GM21717 (cell line): Measurements from ENCODE around the gene ALDH3A1.
"Not testable (repeated sequence)": the region's sequence is repeated elsewhere in the genome, so short reads cannot be mapped to it uniquely, and the experiment has no call there.

Experiments used
- ATAC-seq: cut with Tn5 transposase; IDR thresholded peaks from one replicate; pipeline ENCODE4 v1.9.1; 2021; ENCODE audit warnings: mild to moderate bottlenecking, moderate library complexity; ENCODE audit not compliant: unreplicated experiment

ALDH3A1 gene

GRCh38 chr17:19747829-19748806 lies at the start of gene ALDH3A1:
ALDH3A1 (minus strand) TSS chr17:19748298; CDS start chr17:19745129, 3,169 bp downstream.
- no peak for ATAC-seq

DNA sequence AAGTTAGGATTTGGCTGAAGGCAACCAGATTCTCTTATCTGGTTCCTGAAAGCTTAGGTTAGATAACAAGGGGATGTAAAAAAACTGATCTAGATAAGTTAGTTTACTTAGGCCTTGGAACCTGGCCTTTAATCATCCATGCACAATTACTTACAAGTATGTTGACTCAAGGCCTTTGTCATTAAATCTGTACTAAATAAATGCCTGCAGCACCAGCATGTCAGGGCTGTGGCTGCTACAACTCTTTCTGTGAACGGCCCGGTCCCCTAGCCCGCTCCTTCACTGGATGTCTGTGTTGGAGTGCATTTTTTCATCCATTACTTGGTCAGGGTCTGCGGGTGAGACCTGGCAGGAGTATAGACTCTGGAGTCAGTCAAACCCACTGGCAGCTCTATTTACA lies 48.4 kb upstream of the ALDH3A1 start:
- ATAC-seq, result no peak

DNA sequence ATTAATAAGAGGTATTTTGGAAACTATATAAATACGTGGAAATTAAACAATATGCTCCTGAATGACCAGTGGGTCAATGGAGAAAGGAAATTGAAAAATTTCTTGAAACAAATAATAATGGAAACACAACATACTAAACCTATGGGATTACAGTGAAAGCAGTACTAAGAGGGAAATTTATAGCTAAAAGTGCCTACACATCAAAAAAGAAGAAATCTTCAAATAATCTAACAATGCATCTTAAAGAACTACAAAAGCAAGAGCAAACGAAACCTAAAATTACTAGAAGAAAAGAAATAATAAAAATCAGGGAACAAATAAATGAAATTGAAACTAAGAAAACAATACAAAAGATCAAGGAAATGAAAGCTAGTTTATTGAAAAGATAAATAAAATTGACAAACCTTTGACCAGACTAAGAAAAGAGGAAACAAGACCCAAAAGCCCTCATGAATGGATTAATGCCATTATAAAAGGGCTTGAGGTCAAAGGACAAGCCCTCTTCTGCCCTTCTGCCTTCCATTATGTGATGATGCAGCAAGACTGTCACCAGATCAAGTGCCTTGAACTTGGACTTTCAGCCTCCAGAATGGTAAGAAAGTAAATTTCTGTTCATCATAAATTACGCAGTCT lies 43.9 kb upstream of the ALDH3A1 start:
- no peak for ATAC-seq

- ATAC-seq, result no peak
Measured at GRCh38 chr17:19787733-19788357, 39.7 kb upstream of the ALDH3A1 start.

- no peak for ATAC-seq
Measured at GRCh38 chr17:19785854-19786253, 37.8 kb upstream of the ALDH3A1 start.

- ATAC-seq, result no peak
Measured at GRCh38 chr17:19781488-19782458, 33.7 kb upstream of the ALDH3A1 start.

DNA sequence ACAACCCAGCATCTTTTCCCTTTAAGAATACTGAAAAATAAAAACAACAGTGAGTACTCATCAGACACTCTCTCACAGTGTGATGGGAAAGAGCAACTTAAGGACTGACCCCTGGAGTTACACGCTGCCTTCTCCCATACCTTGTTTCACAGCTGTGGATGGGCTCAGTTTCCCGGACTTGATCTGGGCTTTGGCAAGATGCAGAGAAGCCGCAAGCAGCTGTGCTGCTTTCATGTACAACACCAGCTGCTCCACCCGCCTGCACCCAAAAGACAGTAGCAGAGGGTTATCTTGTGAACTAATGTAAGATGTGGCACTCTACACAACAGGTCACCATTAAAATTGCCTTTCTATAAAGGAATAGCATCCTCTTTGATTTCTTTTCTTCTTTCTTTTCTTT lies 32.7 kb upstream of the ALDH3A1 start:
- ATAC-seq, result no peak

GRCh38 chr17:19773534-19773933 lies 25.4 kb upstream of the ALDH3A1 start:
- ATAC-seq, result no peak

GRCh38 chr17:19771971-19772630 lies 24.0 kb upstream of the ALDH3A1 start:
- ATAC-seq, result no peak

DNA sequence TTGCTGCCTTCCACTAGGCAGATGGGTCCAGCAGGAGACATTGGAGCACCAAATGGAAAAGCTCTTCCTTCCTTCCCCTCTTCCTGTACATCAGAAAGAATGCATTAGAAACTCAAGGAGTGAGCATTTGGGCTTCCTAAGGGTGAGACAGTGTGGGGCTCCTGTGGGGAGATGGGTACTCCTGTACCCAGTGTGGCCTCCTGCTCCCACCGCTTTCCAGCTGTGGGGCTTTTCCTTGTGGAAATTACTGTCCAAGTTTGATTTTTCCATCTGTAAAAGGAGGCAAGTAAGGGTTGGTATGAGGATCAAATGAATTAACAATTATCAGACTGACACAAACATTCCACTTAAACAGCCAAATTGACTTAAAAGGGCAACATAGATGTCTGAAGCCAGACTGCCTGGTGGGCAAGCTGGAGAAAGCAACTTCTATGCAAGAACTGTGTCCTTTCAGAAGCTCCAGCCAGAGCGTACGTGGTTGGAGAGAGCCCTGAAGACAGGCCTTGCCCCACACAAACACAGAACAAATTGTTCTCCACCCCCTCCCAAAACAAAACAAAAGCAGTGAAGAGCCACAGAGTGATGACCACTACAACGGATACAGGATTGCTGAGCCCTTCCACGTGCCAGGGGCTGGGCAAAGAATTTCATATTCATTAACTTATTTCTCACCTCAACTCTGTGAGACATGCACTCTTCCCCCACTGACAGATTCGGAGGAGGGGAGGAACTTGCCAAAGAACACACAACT lies 23.1 kb upstream of the ALDH3A1 start:
- no peak for ATAC-seq

GRCh38 chr17:19769946-19770652 lies 22.0 kb upstream of the ALDH3A1 start:
- no peak for ATAC-seq

- ATAC-seq, result no peak
Measured at GRCh38 chr17:19768046-19768782, 20.1 kb upstream of the ALDH3A1 start.

DNA sequence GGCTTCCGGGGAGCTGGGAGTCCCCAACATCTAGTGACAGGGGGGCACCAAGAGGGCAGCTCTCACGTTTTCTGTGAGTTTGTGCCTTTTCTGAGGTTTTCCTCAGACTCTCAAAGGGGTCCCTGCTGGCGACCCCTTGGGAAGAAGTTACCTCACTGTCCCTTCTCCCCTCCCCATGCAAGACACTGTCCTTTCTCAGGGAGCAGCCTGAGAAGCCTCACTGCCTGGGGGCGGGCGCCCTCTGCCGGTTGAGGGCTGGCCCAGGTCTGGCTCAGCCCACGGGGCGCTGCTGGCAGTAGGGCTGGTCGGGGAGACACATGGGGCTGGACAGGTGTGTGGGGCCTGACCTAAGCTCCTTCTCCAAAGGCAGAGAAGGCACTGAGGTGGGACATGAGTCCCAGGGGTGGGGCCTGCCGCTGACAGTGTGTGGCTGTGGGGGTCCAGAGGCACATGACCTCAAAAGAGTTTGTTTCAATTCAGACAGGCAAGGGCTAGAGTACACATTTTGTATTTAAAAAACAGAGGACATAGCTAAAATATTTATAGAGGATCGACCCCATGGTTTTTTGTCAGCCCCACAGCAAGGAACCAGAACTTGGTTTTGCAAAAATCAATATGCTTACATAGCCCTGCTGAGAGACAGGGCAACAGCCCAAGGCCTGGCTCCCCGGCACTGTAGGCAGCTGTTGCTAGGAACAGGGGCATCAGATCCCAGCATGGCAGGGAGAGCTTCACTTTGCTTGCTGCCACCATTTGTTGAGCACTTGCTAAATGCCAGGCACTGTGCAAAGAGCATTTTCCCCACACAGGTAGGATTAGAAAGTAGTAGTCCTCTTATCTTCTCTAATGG lies 18.5 kb upstream of the ALDH3A1 start:
- ATAC-seq, result peak; percentile 53

- no peak for ATAC-seq
Measured at GRCh38 chr17:19766016-19766415, 17.9 kb upstream of the ALDH3A1 start.

DNA sequence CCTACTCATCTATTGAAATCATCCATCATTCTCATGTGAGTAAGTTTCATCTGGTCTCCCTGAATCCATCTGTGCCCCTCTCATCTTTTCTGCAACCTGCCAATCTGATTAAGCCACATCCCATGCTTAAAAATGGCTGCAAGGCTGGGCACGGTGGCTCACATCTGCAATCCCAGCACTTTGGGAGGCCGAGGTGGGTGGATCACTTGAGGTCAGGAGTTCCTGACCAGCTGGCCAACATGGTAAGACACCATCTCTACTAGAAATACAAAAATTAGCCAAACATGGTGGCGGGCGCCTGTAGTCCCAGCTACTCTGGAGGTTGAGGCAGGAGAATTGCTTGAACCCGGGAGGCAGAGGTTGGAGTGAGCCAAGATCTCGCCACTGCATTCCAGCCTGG lies 15.9 kb upstream of the ALDH3A1 start:
- not testable (repeated sequence) for ATAC-seq

- ATAC-seq, result no peak
Measured at GRCh38 chr17:19763416-19763815, 15.3 kb upstream of the ALDH3A1 start.

DNA sequence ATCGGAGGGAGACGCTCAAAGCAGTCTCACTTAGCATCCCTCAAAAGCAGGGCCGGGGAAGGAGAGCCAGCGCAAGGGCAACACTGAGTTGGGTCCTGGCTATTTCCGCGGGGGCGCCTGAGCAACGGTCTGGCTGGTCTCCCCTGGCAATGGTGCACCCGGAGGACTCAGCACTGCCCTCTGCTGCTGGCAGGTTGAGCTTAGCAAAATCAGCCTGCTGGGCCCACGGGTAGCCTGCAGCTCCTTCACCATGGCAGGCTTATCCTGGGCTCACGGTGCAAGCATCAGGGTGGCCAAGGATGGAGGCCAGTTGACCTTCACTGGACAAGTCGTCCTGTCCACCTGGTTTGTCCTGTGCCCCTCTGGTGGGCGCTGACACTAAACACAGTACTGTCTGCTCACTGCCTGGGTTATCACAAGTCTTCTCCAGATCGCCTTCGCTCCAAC lies 14.4 kb upstream of the ALDH3A1 start:
- ATAC-seq, result no peak
